ENCODE results near the gene KIAA0319L.

GRCh38 chr1:35426097-35426586 lies 131.1 kb downstream of the KIAA0319L start:
- TF ChIP-seq, protein P1, sequence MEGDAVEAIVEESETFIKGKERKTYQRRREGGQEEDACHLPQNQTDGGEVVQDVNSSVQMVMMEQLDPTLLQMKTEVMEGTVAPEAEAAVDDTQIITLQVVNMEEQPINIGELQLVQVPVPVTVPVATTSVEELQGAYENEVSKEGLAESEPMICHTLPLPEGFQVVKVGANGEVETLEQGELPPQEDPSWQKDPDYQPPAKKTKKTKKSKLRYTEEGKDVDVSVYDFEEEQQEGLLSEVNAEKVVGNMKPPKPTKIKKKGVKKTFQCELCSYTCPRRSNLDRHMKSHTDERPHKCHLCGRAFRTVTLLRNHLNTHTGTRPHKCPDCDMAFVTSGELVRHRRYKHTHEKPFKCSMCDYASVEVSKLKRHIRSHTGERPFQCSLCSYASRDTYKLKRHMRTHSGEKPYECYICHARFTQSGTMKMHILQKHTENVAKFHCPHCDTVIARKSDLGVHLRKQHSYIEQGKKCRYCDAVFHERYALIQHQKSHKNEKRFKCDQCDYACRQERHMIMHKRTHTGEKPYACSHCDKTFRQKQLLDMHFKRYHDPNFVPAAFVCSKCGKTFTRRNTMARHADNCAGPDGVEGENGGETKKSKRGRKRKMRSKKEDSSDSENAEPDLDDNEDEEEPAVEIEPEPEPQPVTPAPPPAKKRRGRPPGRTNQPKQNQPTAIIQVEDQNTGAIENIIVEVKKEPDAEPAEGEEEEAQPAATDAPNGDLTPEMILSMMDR (IDR thresholded peaks at IDR 0.05; ENCODE audit: poor library complexity, severe bottlenecking): no peak
- TF ChIP-seq MXI1 (conservative IDR thresholded peaks at IDR 0.05; ENCODE audit: poor library complexity, severe bottlenecking) (no peak), EP300 (conservative IDR thresholded peaks at IDR 0.05; ENCODE audit: poor library complexity, severe bottlenecking) (no peak), POLR2AphosphoS5 (IDR thresholded peaks at IDR 0.05) (no peak)
- TF ChIP-seq, protein P2, sequence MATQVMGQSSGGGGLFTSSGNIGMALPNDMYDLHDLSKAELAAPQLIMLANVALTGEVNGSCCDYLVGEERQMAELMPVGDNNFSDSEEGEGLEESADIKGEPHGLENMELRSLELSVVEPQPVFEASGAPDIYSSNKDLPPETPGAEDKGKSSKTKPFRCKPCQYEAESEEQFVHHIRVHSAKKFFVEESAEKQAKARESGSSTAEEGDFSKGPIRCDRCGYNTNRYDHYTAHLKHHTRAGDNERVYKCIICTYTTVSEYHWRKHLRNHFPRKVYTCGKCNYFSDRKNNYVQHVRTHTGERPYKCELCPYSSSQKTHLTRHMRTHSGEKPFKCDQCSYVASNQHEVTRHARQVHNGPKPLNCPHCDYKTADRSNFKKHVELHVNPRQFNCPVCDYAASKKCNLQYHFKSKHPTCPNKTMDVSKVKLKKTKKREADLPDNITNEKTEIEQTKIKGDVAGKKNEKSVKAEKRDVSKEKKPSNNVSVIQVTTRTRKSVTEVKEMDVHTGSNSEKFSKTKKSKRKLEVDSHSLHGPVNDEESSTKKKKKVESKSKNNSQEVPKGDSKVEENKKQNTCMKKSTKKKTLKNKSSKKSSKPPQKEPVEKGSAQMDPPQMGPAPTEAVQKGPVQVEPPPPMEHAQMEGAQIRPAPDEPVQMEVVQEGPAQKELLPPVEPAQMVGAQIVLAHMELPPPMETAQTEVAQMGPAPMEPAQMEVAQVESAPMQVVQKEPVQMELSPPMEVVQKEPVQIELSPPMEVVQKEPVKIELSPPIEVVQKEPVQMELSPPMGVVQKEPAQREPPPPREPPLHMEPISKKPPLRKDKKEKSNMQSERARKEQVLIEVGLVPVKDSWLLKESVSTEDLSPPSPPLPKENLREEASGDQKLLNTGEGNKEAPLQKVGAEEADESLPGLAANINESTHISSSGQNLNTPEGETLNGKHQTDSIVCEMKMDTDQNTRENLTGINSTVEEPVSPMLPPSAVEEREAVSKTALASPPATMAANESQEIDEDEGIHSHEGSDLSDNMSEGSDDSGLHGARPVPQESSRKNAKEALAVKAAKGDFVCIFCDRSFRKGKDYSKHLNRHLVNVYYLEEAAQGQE (IDR thresholded peaks at IDR 0.05; ENCODE audit: borderline replicate concordance): no peak
